Measurements from ENCODE around the gene SHTN1.

Gene SHTN1

GRCh38 chr10:116952729-116953128 lies 52.3 kb downstream of the SHTN1 start:
- Histone ChIP-seq H3K4me3 (ENCODE audit: low read depth in 1 of 2, low read length in 2 of 2) (no peak overlapping the region), H3K9ac (ENCODE audit: low read length) (no peak overlapping the region), H3K4me1 (ENCODE audit: insufficient read depth, low read length) (no peaks in the 10 kb centered on the region), H3K9me3 (ENCODE audit: low read length) (no peaks in the 10 kb centered on the region), H3K27ac (ENCODE audit: low read depth, low read length) (no peak overlapping the region), H3K36me3 (ENCODE audit: insufficient read depth, low read length) (no peaks in the 10 kb centered on the region), H3K27me3 (ENCODE audit: control insufficient read depth in 1 of 2, insufficient read depth in 2 of 2, low read length in 2 of 2) (no peaks in the 10 kb centered on the region)

- Histone ChIP-seq H3K27ac (ENCODE audit: low read depth, low read length) (no peak overlapping the region), H3K27me3 (ENCODE audit: control insufficient read depth in 1 of 2, insufficient read depth in 2 of 2, low read length in 2 of 2) (no peaks in the 10 kb centered on the region), H3K9ac (ENCODE audit: low read length) (no peak overlapping the region), H3K36me3 (ENCODE audit: insufficient read depth, low read length) (no peaks in the 10 kb centered on the region), H3K9me3 (ENCODE audit: low read length) (no peaks in the 10 kb centered on the region), H3K4me1 (ENCODE audit: insufficient read depth, low read length) (no peaks in the 10 kb centered on the region), H3K4me3 (ENCODE audit: low read depth in 1 of 2, low read length in 2 of 2) (no peak overlapping the region)
Measured at GRCh38 chr10:116948530-116948870, 56.5 kb downstream of the SHTN1 start.

- Histone ChIP-seq H3K4me3 (ENCODE audit: low read depth in 1 of 2, low read length in 2 of 2) (no peak overlapping the region), H3K9me3 (ENCODE audit: low read length) (no peaks in the 10 kb centered on the region), H3K27ac (ENCODE audit: low read depth, low read length) (no peak overlapping the region), H3K4me1 (ENCODE audit: insufficient read depth, low read length) (no peaks in the 10 kb centered on the region), H3K36me3 (ENCODE audit: insufficient read depth, low read length) (no peaks in the 10 kb centered on the region), H3K9ac (ENCODE audit: low read length) (no peak overlapping the region), H3K27me3 (ENCODE audit: control insufficient read depth in 1 of 2, insufficient read depth in 2 of 2, low read length in 2 of 2) (no peaks in the 10 kb centered on the region)
Measured at GRCh38 chr10:116947841-116948529, 57.0 kb downstream of the SHTN1 start.

- H3K27ac ChIP-seq (ENCODE audit: low read depth, low read length) = no peak overlapping the region
- no peaks in the 10 kb centered on the region for H3K27me3 ChIP-seq (ENCODE audit: control insufficient read depth in 1 of 2, insufficient read depth in 2 of 2, low read length in 2 of 2)
- H3K9ac ChIP-seq (ENCODE audit: low read length) = no peak overlapping the region
Measured at GRCh38 chr10:116944911-116945310, 60.1 kb downstream of the SHTN1 start.

GRCh38 chr10:116931806-116932205 lies 73.2 kb downstream of the SHTN1 start:
- no peak overlapping the region for H3K27ac ChIP-seq (ENCODE audit: low read depth, low read length)
- H3K9me3 ChIP-seq (ENCODE audit: low read length) = no peaks in the 10 kb centered on the region
- no peak overlapping the region for H3K4me3 ChIP-seq (ENCODE audit: low read depth in 1 of 2, low read length in 2 of 2)
- no peaks in the 10 kb centered on the region for H3K36me3 ChIP-seq (ENCODE audit: insufficient read depth, low read length)
- no peaks in the 10 kb centered on the region for H3K4me1 ChIP-seq (ENCODE audit: insufficient read depth, low read length)
- no peaks in the 10 kb centered on the region for H3K27me3 ChIP-seq (ENCODE audit: control insufficient read depth in 1 of 2, insufficient read depth in 2 of 2, low read length in 2 of 2)
- H3K9ac ChIP-seq (ENCODE audit: low read length) = no peak overlapping the region

More at GRCh38 chr10:116944911-116945310, 60.1 kb downstream of the SHTN1 start:
- Histone ChIP-seq H3K9me3 (ENCODE audit: low read length) (no peaks in the 10 kb centered on the region), H3K36me3 (ENCODE audit: insufficient read depth, low read length) (no peaks in the 10 kb centered on the region), H3K4me3 (ENCODE audit: low read depth in 1 of 2, low read length in 2 of 2) (no peak overlapping the region), H3K4me1 (ENCODE audit: insufficient read depth, low read length) (no peaks in the 10 kb centered on the region)

GRCh38 chr10:116926426-116926825 lies 78.6 kb downstream of the SHTN1 start:
- Histone ChIP-seq H3K9me3 (ENCODE audit: low read length) (no peaks in the 10 kb centered on the region), H3K27ac (ENCODE audit: low read depth, low read length) (no peak overlapping the region), H3K4me3 (ENCODE audit: low read depth in 1 of 2, low read length in 2 of 2) (no peak overlapping the region), H3K27me3 (ENCODE audit: control insufficient read depth in 1 of 2, insufficient read depth in 2 of 2, low read length in 2 of 2) (no peaks in the 10 kb centered on the region), H3K4me1 (ENCODE audit: insufficient read depth, low read length) (no peaks in the 10 kb centered on the region), H3K9ac (ENCODE audit: low read length) (no peak overlapping the region), H3K36me3 (ENCODE audit: insufficient read depth, low read length) (no peaks in the 10 kb centered on the region)

- no peak overlapping the region for H3K9ac ChIP-seq (ENCODE audit: low read length)
- no peak overlapping the region for H3K27ac ChIP-seq (ENCODE audit: low read depth, low read length)
- no peaks in the 10 kb centered on the region for H3K9me3 ChIP-seq (ENCODE audit: low read length)
- H3K4me1 ChIP-seq (ENCODE audit: insufficient read depth, low read length) = no peaks in the 10 kb centered on the region
- H3K27me3 ChIP-seq (ENCODE audit: control insufficient read depth in 1 of 2, insufficient read depth in 2 of 2, low read length in 2 of 2) = no peaks in the 10 kb centered on the region
- H3K36me3 ChIP-seq (ENCODE audit: insufficient read depth, low read length) = no peaks in the 10 kb centered on the region
- H3K4me3 ChIP-seq (ENCODE audit: low read depth in 1 of 2, low read length in 2 of 2) = no peak overlapping the region
Measured at GRCh38 chr10:116925056-116925455, 79.9 kb downstream of the SHTN1 start.

GRCh38 chr10:116919706-116920105 lies 85.3 kb downstream of the SHTN1 start:
- Histone ChIP-seq H3K4me3 (ENCODE audit: low read depth in 1 of 2, low read length in 2 of 2) (no peak overlapping the region), H3K4me1 (ENCODE audit: insufficient read depth, low read length) (no peaks in the 10 kb centered on the region), H3K9me3 (ENCODE audit: low read length) (no peaks in the 10 kb centered on the region), H3K36me3 (ENCODE audit: insufficient read depth, low read length) (no peaks in the 10 kb centered on the region), H3K9ac (ENCODE audit: low read length) (no peak overlapping the region), H3K27me3 (ENCODE audit: control insufficient read depth in 1 of 2, insufficient read depth in 2 of 2, low read length in 2 of 2) (no peaks in the 10 kb centered on the region), H3K27ac (ENCODE audit: low read depth, low read length) (no peak overlapping the region)

- H3K9ac ChIP-seq (ENCODE audit: low read length) = no peak overlapping the region
- no peaks in the 10 kb centered on the region for H3K36me3 ChIP-seq (ENCODE audit: insufficient read depth, low read length)
- no peaks in the 10 kb centered on the region for H3K4me1 ChIP-seq (ENCODE audit: insufficient read depth, low read length)
- no peaks in the 10 kb centered on the region for H3K27me3 ChIP-seq (ENCODE audit: control insufficient read depth in 1 of 2, insufficient read depth in 2 of 2, low read length in 2 of 2)
- H3K27ac ChIP-seq (ENCODE audit: low read depth, low read length) = no peak overlapping the region
- no peak overlapping the region for H3K4me3 ChIP-seq (ENCODE audit: low read depth in 1 of 2, low read length in 2 of 2)
- H3K9me3 ChIP-seq (ENCODE audit: low read length) = no peaks in the 10 kb centered on the region
Measured at GRCh38 chr10:116919164-116919563, 85.8 kb downstream of the SHTN1 start.

- H3K27me3 ChIP-seq (ENCODE audit: control insufficient read depth in 1 of 2, insufficient read depth in 2 of 2, low read length in 2 of 2) = no peaks in the 10 kb centered on the region
- no peaks in the 10 kb centered on the region for H3K4me1 ChIP-seq (ENCODE audit: insufficient read depth, low read length)
- H3K9me3 ChIP-seq (ENCODE audit: low read length) = no peaks in the 10 kb centered on the region
- no peaks in the 10 kb centered on the region for H3K36me3 ChIP-seq (ENCODE audit: insufficient read depth, low read length)
- H3K4me3 ChIP-seq (ENCODE audit: low read depth in 1 of 2, low read length in 2 of 2) = no peak overlapping the region
- H3K27ac ChIP-seq (ENCODE audit: low read depth, low read length) = no peak overlapping the region
- no peak overlapping the region for H3K9ac ChIP-seq (ENCODE audit: low read length)
Measured at GRCh38 chr10:116918583-116918982, 86.4 kb downstream of the SHTN1 start.

GRCh38 chr10:116917481-116917880 lies 87.5 kb downstream of the SHTN1 start:
- no peak overlapping the region for H3K27ac ChIP-seq (ENCODE audit: low read depth, low read length)
- H3K27me3 ChIP-seq (ENCODE audit: control insufficient read depth in 1 of 2, insufficient read depth in 2 of 2, low read length in 2 of 2) = no peaks in the 10 kb centered on the region
- no peaks in the 10 kb centered on the region for H3K9me3 ChIP-seq (ENCODE audit: low read length)
- H3K4me3 ChIP-seq (ENCODE audit: low read depth in 1 of 2, low read length in 2 of 2) = no peak overlapping the region
- no peaks in the 10 kb centered on the region for H3K36me3 ChIP-seq (ENCODE audit: insufficient read depth, low read length)
- H3K9ac ChIP-seq (ENCODE audit: low read length) = no peak overlapping the region
- H3K4me1 ChIP-seq (ENCODE audit: insufficient read depth, low read length) = no peaks in the 10 kb centered on the region

- Histone ChIP-seq H3K27me3 (ENCODE audit: control insufficient read depth in 1 of 2, insufficient read depth in 2 of 2, low read length in 2 of 2) (no peaks in the 10 kb centered on the region), H3K9ac (ENCODE audit: low read length) (no peak overlapping the region), H3K27ac (ENCODE audit: low read depth, low read length) (no peak overlapping the region), H3K36me3 (ENCODE audit: insufficient read depth, low read length) (no peaks in the 10 kb centered on the region), H3K4me1 (ENCODE audit: insufficient read depth, low read length) (no peaks in the 10 kb centered on the region), H3K9me3 (ENCODE audit: low read length) (no peaks in the 10 kb centered on the region), H3K4me3 (ENCODE audit: low read depth in 1 of 2, low read length in 2 of 2) (no peak overlapping the region)
Measured at GRCh38 chr10:116915340-116915739, 89.6 kb downstream of the SHTN1 start.
